GM19438 (cell line): ENCODE data around the gene GSS.

Experiments
- ATAC-seq: cut with Tn5 transposase; IDR thresholded peaks from one replicate; pipeline ENCODE4 v1.9.1; 2021; ENCODE audit warnings: low read depth; ENCODE audit not compliant: unreplicated experiment

Gene GSS

DNA sequence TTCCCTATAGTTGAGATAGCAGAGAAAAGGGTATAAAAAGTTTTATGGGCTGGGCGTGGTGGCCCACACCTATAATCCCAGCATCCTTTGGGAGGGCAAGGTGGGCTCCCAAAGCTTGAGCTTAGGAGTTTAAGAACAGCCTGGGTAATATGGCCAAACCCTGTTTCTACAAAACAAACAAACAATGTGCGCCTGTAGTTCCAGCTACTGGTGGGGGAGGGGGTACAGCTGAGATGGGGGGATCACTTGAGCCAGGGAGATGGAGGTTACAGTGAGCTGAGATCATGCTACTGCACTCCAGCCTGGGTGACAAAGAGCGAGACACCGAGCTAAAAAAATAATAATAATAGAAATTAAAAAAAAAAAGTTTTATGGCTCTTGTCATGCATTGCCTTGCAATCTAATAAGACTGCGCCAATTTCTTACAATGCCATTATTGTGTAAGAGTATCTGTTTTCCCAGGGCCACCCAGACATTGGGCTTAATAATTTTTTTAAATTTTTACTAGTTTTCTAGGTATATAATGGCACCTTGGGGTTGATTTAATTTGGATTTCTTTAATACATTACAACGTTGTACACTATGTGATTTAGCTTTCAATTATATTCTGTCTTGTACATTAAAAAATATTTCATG, 75.3 kb downstream of the GSS start:
- ATAC-seq = no peak
